SK-N-SH treated with all-trans-retinoic acid at 6 μM for 48 hours (cell line): Measurements from ENCODE around the gene ZNF418.

ENCODE experiments used
- ARNTL ChIP-seq: fragments of 450-650 bp; formaldehyde crosslinking; IDR thresholded peaks from 2 replicates; pipeline ENCODE4 v1.5.0; 2020; ENCODE audit warnings: low read depth, mild to moderate bottlenecking, moderate library complexity, borderline replicate concordance
- CREB5 ChIP-seq: fragments of 250-450 bp; sonication (Bioruptor Pico); IDR thresholded peaks from 2 replicates; pipeline ENCODE4 v1.5.1; 2020; ENCODE audit warnings: low read depth, mild to moderate bottlenecking, moderate library complexity
- ISL1 ChIP-seq: fragments of 250-450 bp; sonication (Bioruptor Pico); IDR thresholded peaks from 2 replicates; pipeline ENCODE4 v2.1.2; 2022; ENCODE audit warnings: mild to moderate bottlenecking, moderate library complexity
- PATZ1 ChIP-seq: fragments of 250-450 bp; sonication (Bioruptor Pico); IDR thresholded peaks from 2 replicates; pipeline ENCODE4 v1.8.0; 2020; ENCODE audit warnings: mild to moderate bottlenecking, moderate library complexity, borderline replicate concordance
- PPARA ChIP-seq: fragments of 250-450 bp; sonication (Bioruptor Pico); IDR thresholded peaks from 2 replicates; pipeline ENCODE4 v1.5.0; 2020; ENCODE audit warnings: mild to moderate bottlenecking, borderline replicate concordance
- TCF4 ChIP-seq: fragments of 250-450 bp; sonication (Bioruptor Pico); IDR thresholded peaks from 2 replicates; pipeline ENCODE4 v1.8.0; 2021; ENCODE audit warnings: mild to moderate bottlenecking, moderate library complexity, borderline replicate concordance
- TOX ChIP-seq: fragments of 250-450 bp; sonication (Bioruptor Pico); IDR thresholded peaks from 2 replicates; pipeline ENCODE4 v1.8.0; 2021; ENCODE audit warnings: mild to moderate bottlenecking, moderate library complexity, borderline replicate concordance
- ZFP30 ChIP-seq: fragments of 450-650 bp; formaldehyde crosslinking; IDR thresholded peaks from 2 replicates; pipeline ENCODE4 v1.5.0; 2022; ENCODE audit warnings: mild to moderate bottlenecking, moderate library complexity
- ZNF565 ChIP-seq: fragments of 450-650 bp; formaldehyde crosslinking; conservative IDR thresholded peaks from 2 replicates; pipeline ENCODE4 v1.5.0; 2020; ENCODE audit warnings: low read depth, mild to moderate bottlenecking, moderate library complexity

- TF ChIP-seq PATZ1 (CRISPR knock-in tag) (no peak), TCF4 (CRISPR knock-in tag) (no peak), ZNF565 (CRISPR knock-in tag) (no peak), ISL1 (CRISPR knock-in tag) (no peak), ARNTL (CRISPR knock-in tag) (no peak), ZFP30 (no peak), PPARA (CRISPR knock-in tag) (no peak), TOX (CRISPR knock-in tag) (no peak), CREB5 (CRISPR knock-in tag) (no peak)
Observed at GRCh38 chr19:57946316-57946715, 11.1 kb upstream of the ZNF418 start.
